ENCODE results near the gene PRDX2. TPM values are rescaled to one million over a fixed set of nuclear protein-coding genes. Genes with fewer than 3 reads are reported as not detected.

The PRDX2 gene
- total RNA-seq, 1 experiment from 2014 or later = 216 TPM

DNA sequence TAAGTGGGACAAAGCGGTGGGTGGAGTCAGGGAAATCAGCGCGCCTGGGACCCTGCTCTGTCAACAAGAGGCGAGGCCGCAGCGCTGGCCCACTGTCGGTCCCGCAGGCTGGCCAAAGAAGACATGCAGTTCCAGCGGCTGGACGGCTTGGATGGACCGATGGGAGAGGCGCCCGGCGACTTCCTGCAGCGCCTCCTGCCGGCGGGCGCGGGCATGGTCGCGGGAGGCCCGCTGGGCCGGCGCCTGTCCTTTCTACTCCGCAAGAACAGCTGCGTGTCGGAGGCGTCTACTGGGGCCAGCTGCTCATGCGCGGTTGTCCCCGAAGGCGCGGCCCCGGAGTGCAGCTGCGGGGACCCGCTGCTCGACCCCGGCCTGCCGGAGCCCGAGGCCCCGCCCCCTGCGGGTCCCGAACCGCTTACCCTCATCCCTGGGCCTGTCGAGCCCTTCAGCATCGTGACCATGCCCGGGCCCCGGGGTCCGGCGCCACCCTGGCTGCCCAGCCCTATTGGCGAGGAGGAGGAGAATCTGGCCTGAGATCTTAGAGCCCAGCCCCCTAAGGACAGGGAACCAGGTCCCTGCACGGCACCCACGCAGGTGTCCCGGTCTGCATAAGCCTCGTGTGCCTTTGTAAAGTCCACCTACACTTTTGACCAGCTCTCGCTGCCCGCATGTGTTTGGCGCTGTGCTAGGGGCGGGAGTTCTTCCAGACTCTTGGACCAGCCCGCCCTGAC is 43.9 kb downstream of the PRDX2 start:
- peak; percentile 47 for DNase-seq (ENCODE audit: extremely low read depth, low read depth)

DNA sequence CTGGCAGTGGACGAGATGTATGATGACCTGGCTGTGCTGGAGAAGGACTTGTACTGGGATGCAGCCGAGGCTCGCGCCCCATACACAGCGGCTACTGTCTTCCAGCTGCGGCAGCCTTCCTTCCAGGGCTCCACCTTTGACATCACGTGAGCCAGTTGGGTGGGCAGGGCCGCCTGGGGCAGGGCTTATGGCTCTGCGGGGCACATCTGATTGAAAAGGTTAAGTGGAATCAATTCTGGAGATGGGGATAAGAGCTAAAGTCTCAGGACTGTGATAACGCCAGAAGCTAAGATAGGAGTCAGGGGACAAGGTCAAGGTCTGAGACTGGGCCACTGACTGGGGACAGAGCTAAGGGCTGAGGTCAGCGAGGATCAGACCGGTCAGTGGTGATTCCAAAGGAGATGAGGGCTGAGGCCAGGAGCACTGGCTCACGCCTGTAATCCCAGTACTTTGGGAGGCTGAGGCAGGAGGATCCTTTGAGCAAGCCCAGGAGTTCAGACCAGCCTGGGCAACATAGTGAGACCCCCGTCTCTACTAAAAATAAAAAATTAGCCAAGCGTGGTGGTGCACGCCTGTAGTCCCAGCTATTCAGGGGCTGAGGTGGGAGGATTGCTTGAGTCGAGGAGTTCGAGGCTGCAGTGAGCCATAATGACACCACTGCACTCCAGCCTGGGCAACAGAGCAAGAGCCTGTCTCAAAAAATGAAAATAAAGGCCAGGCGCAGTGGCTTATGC is 45.3 kb downstream of the PRDX2 start:
- no peak for DNase-seq (ENCODE audit: extremely low read depth, low read depth)

DNA sequence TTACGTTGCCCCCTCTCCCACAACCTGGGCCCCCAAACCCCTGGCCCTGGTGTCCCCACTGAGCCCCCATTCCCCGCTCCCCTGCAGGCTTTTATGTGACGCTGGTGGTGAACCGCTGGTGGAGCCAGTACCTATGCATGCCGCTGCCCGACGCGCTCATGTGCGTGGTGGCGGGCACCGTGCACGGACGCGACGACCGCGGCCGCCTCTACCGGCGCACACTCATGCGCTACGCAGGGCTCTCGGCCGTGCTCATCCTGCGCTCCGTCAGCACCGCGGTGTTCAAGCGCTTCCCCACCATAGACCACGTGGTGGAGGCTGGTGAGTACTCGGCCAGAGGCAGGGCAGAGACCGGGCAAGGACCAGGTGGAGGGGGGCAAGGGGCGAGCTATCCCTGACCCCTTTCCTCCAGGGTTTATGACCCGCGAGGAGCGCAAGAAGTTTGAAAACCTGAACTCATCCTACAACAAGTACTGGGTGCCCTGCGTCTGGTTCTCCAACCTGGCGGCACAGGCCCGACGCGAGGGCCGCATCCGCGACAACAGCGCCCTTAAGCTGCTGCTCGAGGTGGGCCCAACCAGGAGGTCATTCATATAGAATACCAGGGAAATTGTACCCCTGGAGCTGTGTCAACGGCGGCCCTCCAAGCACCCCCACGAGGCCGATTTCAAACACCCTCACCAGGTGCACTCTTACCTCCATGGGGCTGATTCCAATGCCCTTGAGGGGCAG is 47.0 kb downstream of the PRDX2 start:
- DNase-seq (ENCODE audit: extremely low read depth, low read depth) = no peak

DNA sequence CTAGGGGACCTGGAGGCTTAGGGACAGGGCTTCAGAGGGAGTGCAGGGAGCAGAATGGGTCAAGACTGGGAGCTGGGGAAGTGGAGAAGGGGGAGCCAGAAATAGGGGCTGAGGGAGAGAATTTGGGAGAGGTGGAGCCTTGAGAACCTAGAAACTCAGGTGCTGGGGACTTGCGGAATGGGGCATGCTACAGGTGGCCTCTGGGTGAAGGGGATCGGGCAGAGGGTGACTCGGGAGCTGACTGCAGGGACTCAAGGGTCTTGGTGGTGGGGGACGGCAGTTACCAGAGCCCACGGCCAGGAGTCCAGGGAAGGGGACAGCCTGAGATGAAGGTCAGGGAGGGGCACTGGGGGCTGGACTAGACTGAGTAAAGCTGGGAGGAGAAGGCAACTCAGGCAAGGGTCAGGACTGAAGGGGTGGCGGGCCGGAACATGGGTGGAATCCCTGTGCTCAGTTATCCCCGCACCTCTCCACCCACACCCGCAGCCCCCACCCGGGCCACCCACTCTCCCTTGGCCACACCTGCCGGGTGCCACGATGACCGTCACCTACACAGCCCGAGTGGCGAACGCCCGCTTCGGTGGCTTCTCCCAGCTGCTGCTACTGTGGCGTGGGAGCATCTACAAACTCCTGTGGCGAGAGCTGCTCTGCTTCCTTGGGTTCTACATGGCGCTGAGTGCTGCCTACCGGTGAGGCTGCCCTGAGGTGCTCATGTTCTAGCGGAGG is 49.4 kb downstream of the PRDX2 start:
- DNase-seq (ENCODE audit: extremely low read depth, low read depth) = no peak

DNA sequence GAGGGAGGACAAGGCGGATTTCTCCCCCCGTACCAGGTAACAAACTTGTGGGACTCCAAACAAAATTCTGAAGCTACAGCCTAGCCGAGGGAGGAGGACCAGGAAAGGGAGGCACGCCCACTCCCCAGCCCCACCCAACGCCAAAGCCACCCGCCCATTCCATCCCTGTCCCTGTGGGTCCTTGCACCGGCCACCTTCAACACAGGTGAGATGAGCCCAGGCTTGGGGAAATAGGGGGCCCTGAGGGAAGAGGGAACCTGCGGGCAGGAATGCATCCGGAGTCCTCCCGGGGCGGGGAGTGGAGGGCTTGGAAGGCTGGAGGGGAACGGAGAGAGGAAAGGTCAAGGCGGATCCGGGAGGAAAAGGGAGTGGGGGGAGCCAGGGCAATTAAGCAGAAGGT is 50.0 kb downstream of the PRDX2 start, which contains the start of gene BEST2:
Gene BEST2, plus strand, starts transcription at position 157 of the 400 bp plus-strand sequence. CDS start 802 bp downstream, outside the sequence.
- no peak for DNase-seq (ENCODE audit: extremely low read depth, low read depth)

DNA sequence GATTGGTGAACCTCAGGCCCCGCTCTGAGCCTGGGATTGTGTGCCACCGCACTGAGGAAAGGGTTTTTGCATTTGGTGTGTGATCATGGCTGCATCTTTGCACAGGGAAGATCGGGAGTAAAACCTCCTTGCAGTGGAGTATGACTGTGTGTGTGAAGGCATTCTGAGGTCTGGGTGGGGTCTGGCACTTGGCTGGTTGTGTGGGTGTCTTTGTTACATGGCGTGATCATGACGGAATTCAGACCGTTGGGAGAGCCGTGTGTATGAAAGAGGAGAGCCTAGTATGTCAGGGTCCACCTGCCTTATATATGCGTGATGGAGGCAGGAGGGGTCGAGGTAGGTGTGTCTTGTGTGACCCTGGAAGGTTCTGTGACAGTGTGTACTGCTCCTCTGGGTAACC is 50.7 kb downstream of the PRDX2 start:
- no peak for DNase-seq (ENCODE audit: extremely low read depth, low read depth)

DNA sequence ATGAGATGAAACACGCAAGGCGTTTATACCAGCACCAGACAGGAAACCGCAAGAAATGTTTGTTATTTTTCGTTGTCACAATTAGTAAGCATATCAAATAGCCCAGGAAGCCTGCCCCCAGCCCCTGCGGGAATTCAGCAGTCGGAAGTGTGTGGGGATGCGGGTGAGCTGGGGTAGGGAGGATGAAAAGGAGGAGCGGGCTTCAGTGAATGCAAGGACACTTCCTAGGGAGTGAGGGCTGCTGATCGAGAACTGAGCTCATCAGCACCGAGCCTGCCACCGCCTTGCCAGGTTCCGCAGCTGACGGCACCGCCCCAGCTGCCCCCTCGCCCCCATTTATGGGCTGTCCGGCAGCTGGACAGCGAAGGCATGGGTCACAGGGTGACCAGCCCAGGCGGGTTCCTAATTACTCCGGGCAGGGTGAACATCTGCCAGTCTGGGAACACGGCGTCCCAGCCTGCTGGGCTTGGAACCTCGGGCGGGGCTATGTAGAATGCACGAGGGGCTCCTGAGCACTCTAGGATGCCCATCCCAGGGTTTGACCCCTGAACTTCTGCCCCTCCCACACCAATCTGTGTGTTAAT is 51.6 kb downstream of the PRDX2 start:
- DNase-seq (ENCODE audit: extremely low read depth, low read depth) = no peak

DNA sequence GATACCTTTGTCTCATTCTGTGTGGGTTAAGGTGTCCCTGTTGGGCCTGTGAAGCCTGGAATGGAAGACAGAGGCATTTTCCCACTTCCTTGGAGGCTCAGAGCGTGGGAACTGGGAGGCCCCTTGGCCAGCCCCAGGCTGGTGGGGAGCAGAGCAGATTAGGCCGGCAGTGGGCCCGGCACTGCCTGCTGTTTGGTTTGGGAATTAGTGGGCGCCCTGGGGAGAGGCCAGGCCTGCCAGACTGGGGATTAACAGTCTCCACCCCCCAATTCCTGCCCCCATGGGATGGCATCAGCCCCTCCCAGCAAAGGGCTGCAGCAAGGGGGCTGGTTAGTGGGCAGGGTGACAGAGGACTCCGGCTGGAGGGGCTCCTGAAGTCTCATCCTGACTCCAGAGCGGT is 53.1 kb downstream of the PRDX2 start:
- no peak for DNase-seq (ENCODE audit: extremely low read depth, low read depth)

Small RNA genes lying within 50 kb of the gene (small RNA-seq; reads per million reads assigned to genes)
- gene MIR5684 = 0 to 0.02 reads per million in 2 experiments

Other genes with a start within 250 kb of the PRDX2 start
- gene ZNF490, start 191.0 kb downstream of the PRDX2 start, total RNA-seq (2014; rRNA removed; shearing (Covaris generic)) = 1.7 and 1.8 TPM in 2 replicates
- 14.3 and 15.2 TPM in 2 replicates for gene ZNF791, start 190.9 kb downstream of the PRDX2 start, total RNA-seq (2014; rRNA removed; shearing (Covaris generic))
- 21.5 and 27.7 TPM in 2 replicates for gene MAN2B1, start 135.1 kb downstream of the PRDX2 start, total RNA-seq (2014; rRNA removed; shearing (Covaris generic))
- gene WDR83, start 135.0 kb downstream of the PRDX2 start, total RNA-seq (2014; rRNA removed; shearing (Covaris generic)) = 5.8 and 7.7 TPM in 2 replicates
- gene DHPS, start 119.9 kb downstream of the PRDX2 start, total RNA-seq (2014; rRNA removed; shearing (Covaris generic)) = 75.7 and 83.6 TPM in 2 replicates
- not detected in 2 replicates for gene GNG14, start 113.8 kb downstream of the PRDX2 start, total RNA-seq (2014; rRNA removed; shearing (Covaris generic))
- gene FBXW9, start 105.2 kb downstream of the PRDX2 start, total RNA-seq (2014; rRNA removed; shearing (Covaris generic)) = 6.2 and 6.9 TPM in 2 replicates
- gene TNPO2, start 77.9 kb downstream of the PRDX2 start, total RNA-seq (2014; rRNA removed; shearing (Covaris generic)) = 17.4 and 23.4 TPM in 2 replicates
- 141 and 145 TPM in 2 replicates for gene TRIR, start 67.1 kb downstream of the PRDX2 start, total RNA-seq (2014; rRNA removed; shearing (Covaris generic))
- 50.9 and 53.9 TPM in 2 replicates for gene GET3, start 64.3 kb downstream of the PRDX2 start, total RNA-seq (2014; rRNA removed; shearing (Covaris generic))
- 0.22 TPM in 1 of 2 replicates, not detected in the other for gene BEST2, start 50.0 kb downstream of the PRDX2 start, total RNA-seq (2014; rRNA removed; shearing (Covaris generic))
- 6.0 TPM in 2 replicates for gene HOOK2, start 26.2 kb downstream of the PRDX2 start, total RNA-seq (2014; rRNA removed; shearing (Covaris generic))
- gene JUNB, start 10.3 kb downstream of the PRDX2 start, total RNA-seq (2014; rRNA removed; shearing (Covaris generic)) = 137 and 153 TPM in 2 replicates
- gene THSD8, start 269 bp upstream of the PRDX2 start, total RNA-seq (2014; rRNA removed; shearing (Covaris generic)) = not detected in 2 replicates
- 25.6 and 31.1 TPM in 2 replicates for gene RNASEH2A, start 4.8 kb upstream of the PRDX2 start, total RNA-seq (2014; rRNA removed; shearing (Covaris generic))
- not detected in 2 replicates for gene RTBDN, start 32.8 kb upstream of the PRDX2 start, total RNA-seq (2014; rRNA removed; shearing (Covaris generic))
- 1.7 TPM in 2 replicates for gene MAST1, start 36.7 kb upstream of the PRDX2 start, total RNA-seq (2014; rRNA removed; shearing (Covaris generic))
- 24.5 and 26.8 TPM in 2 replicates for gene DNASE2, start 79.6 kb upstream of the PRDX2 start, total RNA-seq (2014; rRNA removed; shearing (Covaris generic))
- 0.52 and 1.3 TPM in 2 replicates for gene KLF1, start 85.4 kb upstream of the PRDX2 start, total RNA-seq (2014; rRNA removed; shearing (Covaris generic))
- gene GCDH, start 89.4 kb upstream of the PRDX2 start, total RNA-seq (2014; rRNA removed; shearing (Covaris generic)) = 5.5 and 5.8 TPM in 2 replicates
- 0.37 TPM in 1 of 2 replicates, not detected in the other for gene SYCE2, start 117.5 kb upstream of the PRDX2 start, total RNA-seq (2014; rRNA removed; shearing (Covaris generic))
- gene FARSA, start 131.9 kb upstream of the PRDX2 start, total RNA-seq (2014; rRNA removed; shearing (Covaris generic)) = 45.7 and 46.9 TPM in 2 replicates
- 378 and 410 TPM in 2 replicates for gene CALR, start 136.8 kb upstream of the PRDX2 start, total RNA-seq (2014; rRNA removed; shearing (Covaris generic))
- gene RAD23A, start 144.1 kb upstream of the PRDX2 start, total RNA-seq (2014; rRNA removed; shearing (Covaris generic)) = 165 and 189 TPM in 2 replicates
- 24.7 and 27.4 TPM in 2 replicates for gene GADD45GIP1, start 155.4 kb upstream of the PRDX2 start, total RNA-seq (2014; rRNA removed; shearing (Covaris generic))
- not detected in 2 replicates for gene DAND5, start 167.8 kb upstream of the PRDX2 start, total RNA-seq (2014; rRNA removed; shearing (Covaris generic))
- gene NFIX, start 193.7 kb upstream of the PRDX2 start, total RNA-seq (2014; rRNA removed; shearing (Covaris generic)) = 5.2 and 8.2 TPM in 2 replicates

Data from NCI-H460 (cell line).